ENCODE data around the gene HS3ST5. TPM values are rescaled to one million over a fixed set of nuclear protein-coding genes. Genes with fewer than 3 reads are reported as not detected.

The HS3ST5 gene
- total RNA-seq, 1 experiment from 2014 or later: 0.29 TPM

DNA sequence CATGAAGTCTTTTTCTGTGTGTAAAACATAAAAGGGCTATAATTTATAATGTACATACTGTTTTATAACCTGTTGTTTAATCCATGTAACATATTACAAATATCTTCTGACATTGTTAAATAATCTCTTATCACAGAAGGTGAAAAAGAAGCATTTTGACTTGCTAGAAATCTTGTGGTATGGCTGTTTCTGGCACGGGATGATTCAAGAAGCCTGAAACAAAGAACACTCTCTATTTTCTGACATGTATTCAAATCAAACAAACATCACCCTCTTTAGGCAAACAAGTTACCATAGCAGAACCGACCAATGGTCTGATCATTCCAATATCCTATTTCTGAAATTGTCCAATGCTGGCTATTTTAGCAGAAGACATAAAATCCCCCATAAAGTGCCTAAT lies 55.4 kb downstream of the HS3ST5 start:
- Mint-ChIP-seq H3K4me3 (ENCODE audit: unreplicated experiment) (no peak overlapping the region), H3K9me3 (ENCODE audit: unreplicated experiment) (no peaks in the 10 kb centered on the region), H3K4me1 (ENCODE audit: low read depth, unreplicated experiment) (no peaks in the 10 kb centered on the region), H3K36me3 (ENCODE audit: insufficient read depth, unreplicated experiment) (no peaks in the 10 kb centered on the region), H3K27me3 (ENCODE audit: insufficient read depth, unreplicated experiment) (no peaks in the 10 kb centered on the region), H3K27ac (ENCODE audit: unreplicated experiment) (no peak overlapping the region)
- intact Hi-C loops (cut with micrococcal nuclease; ENCODE audit: unreplicated experiment): no loop called here
- no peaks in the 10 kb centered on the region for H3K9me3 ChIP-seq
- H3K4me3 ChIP-seq (ENCODE audit: low read depth, low read length): no peak overlapping the region
- BruUV-seq (replicated peaks): no TSS peak
- no peaks in the 10 kb centered on the region for H3K4me1 ChIP-seq
- no peaks in the 10 kb centered on the region for H3K36me3 ChIP-seq (ENCODE audit: control insufficient read depth, insufficient read depth, low read length)
- CTCF ChIA-PET: no interaction called here
- no peak for DNase-seq
- POLR2A ChIA-PET: no interaction called here
- no peak for TF ChIP-seq CTCF (IDR thresholded peaks at IDR 0.05; ENCODE audit: insufficient read depth in 1 of 2, low read depth in 1 of 2, low read length in 1 of 2, severe bottlenecking in 1 of 2, unreplicated experiment in 1 of 2)
- H3K27me3 ChIP-seq (replicated peaks; ENCODE audit: control insufficient read depth, insufficient read depth, low read length): no peaks in the 10 kb centered on the region

- TF ChIP-seq CTCF (IDR thresholded peaks at IDR 0.05; ENCODE audit: insufficient read depth in 1 of 2, low read depth in 1 of 2, low read length in 1 of 2, severe bottlenecking in 1 of 2, unreplicated experiment in 1 of 2): no peak
- no TSS peak for BruUV-seq (replicated peaks)
- H3K36me3 Mint-ChIP-seq (ENCODE audit: insufficient read depth, unreplicated experiment): no peaks in the 10 kb centered on the region
- no peaks in the 10 kb centered on the region for H3K4me1 ChIP-seq
- CTCF ChIA-PET: no interaction called here
- H3K9me3 Mint-ChIP-seq (ENCODE audit: unreplicated experiment): no peaks in the 10 kb centered on the region
- no peaks in the 10 kb centered on the region for H3K9me3 ChIP-seq
- no peaks in the 10 kb centered on the region for H3K27me3 ChIP-seq (replicated peaks; ENCODE audit: control insufficient read depth, insufficient read depth, low read length)
- intact Hi-C loops (cut with micrococcal nuclease; ENCODE audit: unreplicated experiment): no loop called here
- no peak overlapping the region for H3K4me3 ChIP-seq (ENCODE audit: low read depth, low read length)
- no peaks in the 10 kb centered on the region for H3K36me3 ChIP-seq (ENCODE audit: control insufficient read depth, insufficient read depth, low read length)
- no peaks in the 10 kb centered on the region for H3K27me3 Mint-ChIP-seq (ENCODE audit: insufficient read depth, unreplicated experiment)
- no peak for DNase-seq
- POLR2A ChIA-PET: no interaction called here
- H3K4me1 Mint-ChIP-seq (ENCODE audit: low read depth, unreplicated experiment): no peaks in the 10 kb centered on the region
- no peak overlapping the region for H3K27ac Mint-ChIP-seq (ENCODE audit: unreplicated experiment)
- no peak overlapping the region for H3K4me3 Mint-ChIP-seq (ENCODE audit: unreplicated experiment)
Observed at GRCh38 chr6:114286211-114286610, 56.6 kb downstream of the HS3ST5 start.

DNA sequence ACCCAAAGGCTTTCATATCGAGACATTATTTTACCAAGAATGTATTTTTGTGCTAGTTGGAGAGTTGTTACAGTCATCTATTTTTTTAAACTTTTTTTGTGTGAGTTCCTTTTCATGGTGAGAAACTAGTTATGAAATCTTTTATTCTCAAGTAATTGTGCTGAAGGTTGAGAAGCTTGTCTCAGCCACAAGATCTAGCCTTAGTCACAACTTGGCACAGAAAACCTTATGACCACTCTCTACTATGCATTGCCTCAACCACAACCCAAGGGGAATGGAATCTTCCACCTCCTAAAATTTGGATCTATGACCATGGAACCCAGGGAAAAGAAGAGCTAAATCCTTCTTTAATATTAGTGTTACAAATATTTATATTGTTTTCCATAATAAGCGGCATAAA lies 58.5 kb downstream of the HS3ST5 start:
- H3K4me1 Mint-ChIP-seq (ENCODE audit: low read depth, unreplicated experiment): no peaks in the 10 kb centered on the region
- intact Hi-C loops (cut with micrococcal nuclease; ENCODE audit: unreplicated experiment): no loop called here
- POLR2A ChIA-PET: no interaction called here

More for the DNA sequence above, 58.5 kb downstream of the HS3ST5 start:
- Histone ChIP-seq H3K27me3 (replicated peaks; ENCODE audit: control insufficient read depth, insufficient read depth, low read length) (no peaks in the 10 kb centered on the region), H3K4me3 (ENCODE audit: low read depth, low read length) (no peak overlapping the region), H3K9me3 (no peaks in the 10 kb centered on the region), H3K4me1 (no peaks in the 10 kb centered on the region), H3K36me3 (ENCODE audit: control insufficient read depth, insufficient read depth, low read length) (no peaks in the 10 kb centered on the region)
- H3K27me3 Mint-ChIP-seq (ENCODE audit: insufficient read depth, unreplicated experiment): no peaks in the 10 kb centered on the region
- CTCF ChIA-PET: no interaction called here
- no TSS peak for BruUV-seq (replicated peaks)
- no peak for DNase-seq
- H3K27ac Mint-ChIP-seq (ENCODE audit: unreplicated experiment): no peak overlapping the region
- H3K9me3 Mint-ChIP-seq (ENCODE audit: unreplicated experiment): no peaks in the 10 kb centered on the region
- H3K4me3 Mint-ChIP-seq (ENCODE audit: unreplicated experiment): no peak overlapping the region
- no peaks in the 10 kb centered on the region for H3K36me3 Mint-ChIP-seq (ENCODE audit: insufficient read depth, unreplicated experiment)
- TF ChIP-seq CTCF (IDR thresholded peaks at IDR 0.05; ENCODE audit: insufficient read depth in 1 of 2, low read depth in 1 of 2, low read length in 1 of 2, severe bottlenecking in 1 of 2, unreplicated experiment in 1 of 2): no peak
